Right atrium auricular region (tissue), 2 donors: Measurements from ENCODE around the gene TNRC6C. TPM values are rescaled to one million over a fixed set of nuclear protein-coding genes. Genes with fewer than 3 reads are reported as not detected.

Experiments
- DNase-seq: peaks from one replicate; pipeline ENCODE4 v3.0.0-alpha.2; 2019; ENCODE audit warnings: low spot score
- H3K27ac ChIP-seq, 2 donors: fragments of 200-600 bp; sonication (generic); 1 replicate in 1 of 2; 2 replicates in 1 of 2; pipeline ENCODE4 v1.5.1; 2016 to 2019
- H3K27me3 ChIP-seq, 2 donors: fragments of 200-600 bp; sonication (generic); one replicate each; pipeline versions ENCODE4 v1.5.1 to v1.6.0; 2017 to 2019
- H3K36me3 ChIP-seq: fragments of 200-600 bp; sonication (generic); one replicate; pipeline ENCODE4 v1.5.1; 2016
- H3K4me1 ChIP-seq, 2 donors: fragments of 200-600 bp; sonication (generic); one replicate each; pipeline versions ENCODE4 v1.5.1 to v1.6.0; 2017 to 2019
- H3K4me3 ChIP-seq, 2 donors: fragments of 200-600 bp; sonication (generic); 1 replicate in 1 of 2; 2 replicates in 1 of 2; pipeline ENCODE4 v1.5.1; 2017 to 2019; ENCODE audit warnings: mild to moderate bottlenecking in 1 of 2, moderate library complexity in 1 of 2
- H3K9me3 ChIP-seq, 2 donors: fragments of 200-600 bp; sonication (generic); one replicate each; pipeline ENCODE4 v1.5.1; 2019
- total RNA-seq, 2 donors: library from RNA; depleted of rRNA; stranded (reverse); fragments of >200 nt; gene quantifications; one replicate each; pipeline ENCODE4 v1.1.0, GENCODE V29; 2016
- TF ChIP-seq, protein P1 (sequence below), 2 donors: fragments of 200-600 bp; sonication (generic); IDR thresholded peaks; one replicate each; pipeline ENCODE4 v1.5.1; 2019; ENCODE audit warnings: antibody characterized with exemption in 2 of 2

TNRC6C gene
- total RNA-seq, 2 donors from 2014 or later: 8.7 to 13.0 TPM

DNA sequence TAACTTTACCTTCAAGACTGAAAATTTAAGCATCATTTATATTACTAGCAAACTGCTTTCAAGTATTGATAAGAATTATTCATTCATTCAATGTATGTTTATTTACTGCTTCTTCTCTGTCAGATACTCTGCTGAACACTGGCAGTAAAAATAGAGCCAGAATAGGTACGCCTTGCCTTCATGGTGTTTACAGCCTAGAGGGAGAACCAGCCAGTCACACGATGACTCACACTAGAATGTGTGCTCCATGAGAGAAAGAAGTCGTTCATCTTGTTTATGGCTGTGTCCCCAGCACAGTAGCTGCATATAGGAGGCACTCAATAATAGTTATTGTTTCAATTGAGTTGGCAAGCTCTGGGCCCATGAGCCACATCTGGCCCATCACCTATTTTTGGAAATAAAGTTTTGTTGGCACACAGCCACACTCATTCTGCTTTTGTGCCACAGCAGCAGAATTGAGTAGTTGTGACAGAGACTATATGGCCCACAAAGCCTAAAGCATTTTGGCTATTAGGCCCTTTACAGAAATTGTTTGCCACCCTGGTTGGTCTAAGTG is 85.9 kb downstream of the TNRC6C start:
- no peaks in the 10 kb centered on the region for H3K9me3 ChIP-seq
- no peak overlapping the region for H3K4me3 ChIP-seq
- H3K36me3 ChIP-seq: peaks cover 10% of the 10 kb centered on the region
- no peaks in the 10 kb centered on the region for H3K27me3 ChIP-seq
- no peak overlapping the region for H3K27ac ChIP-seq
- peaks cover 0 to 32% of the 10 kb centered on the region in 2 donors for H3K4me1 ChIP-seq
- TF ChIP-seq, protein P1, sequence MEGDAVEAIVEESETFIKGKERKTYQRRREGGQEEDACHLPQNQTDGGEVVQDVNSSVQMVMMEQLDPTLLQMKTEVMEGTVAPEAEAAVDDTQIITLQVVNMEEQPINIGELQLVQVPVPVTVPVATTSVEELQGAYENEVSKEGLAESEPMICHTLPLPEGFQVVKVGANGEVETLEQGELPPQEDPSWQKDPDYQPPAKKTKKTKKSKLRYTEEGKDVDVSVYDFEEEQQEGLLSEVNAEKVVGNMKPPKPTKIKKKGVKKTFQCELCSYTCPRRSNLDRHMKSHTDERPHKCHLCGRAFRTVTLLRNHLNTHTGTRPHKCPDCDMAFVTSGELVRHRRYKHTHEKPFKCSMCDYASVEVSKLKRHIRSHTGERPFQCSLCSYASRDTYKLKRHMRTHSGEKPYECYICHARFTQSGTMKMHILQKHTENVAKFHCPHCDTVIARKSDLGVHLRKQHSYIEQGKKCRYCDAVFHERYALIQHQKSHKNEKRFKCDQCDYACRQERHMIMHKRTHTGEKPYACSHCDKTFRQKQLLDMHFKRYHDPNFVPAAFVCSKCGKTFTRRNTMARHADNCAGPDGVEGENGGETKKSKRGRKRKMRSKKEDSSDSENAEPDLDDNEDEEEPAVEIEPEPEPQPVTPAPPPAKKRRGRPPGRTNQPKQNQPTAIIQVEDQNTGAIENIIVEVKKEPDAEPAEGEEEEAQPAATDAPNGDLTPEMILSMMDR (IDR thresholded peaks at IDR 0.05): no peak
- DNase-seq: no peak

DNA sequence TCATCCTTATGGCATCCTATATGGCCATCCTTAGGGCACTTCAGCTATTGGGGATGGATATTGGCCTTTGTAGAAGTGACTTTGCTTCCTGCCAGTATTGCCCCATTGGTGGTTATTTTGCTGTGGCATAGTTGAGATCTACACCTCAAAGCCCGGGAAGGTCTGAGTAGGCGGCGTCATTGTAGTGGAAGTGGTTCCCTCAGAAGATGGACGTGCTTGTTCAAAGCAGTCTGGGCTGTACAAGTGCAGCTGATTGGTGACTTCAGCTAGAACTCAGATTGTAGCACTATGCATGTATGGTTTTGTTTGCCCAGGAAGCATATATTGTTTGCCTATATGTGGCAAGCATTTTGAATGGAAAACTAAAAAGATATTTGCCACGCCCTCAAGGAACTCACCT is 86.8 kb downstream of the TNRC6C start:
- TF ChIP-seq, protein P1 (IDR thresholded peaks at IDR 0.05): no peak
- no peak for DNase-seq
- Histone ChIP-seq H3K9me3 (no peaks in the 10 kb centered on the region), H3K36me3 (peaks cover 20% of the 10 kb centered on the region), H3K27me3 (no peaks in the 10 kb centered on the region), H3K4me3 (no peak overlapping the region), H3K27ac (no peak overlapping the region), H3K4me1 (peaks cover 0 to 24% of the 10 kb centered on the region in 2 donors)

DNA sequence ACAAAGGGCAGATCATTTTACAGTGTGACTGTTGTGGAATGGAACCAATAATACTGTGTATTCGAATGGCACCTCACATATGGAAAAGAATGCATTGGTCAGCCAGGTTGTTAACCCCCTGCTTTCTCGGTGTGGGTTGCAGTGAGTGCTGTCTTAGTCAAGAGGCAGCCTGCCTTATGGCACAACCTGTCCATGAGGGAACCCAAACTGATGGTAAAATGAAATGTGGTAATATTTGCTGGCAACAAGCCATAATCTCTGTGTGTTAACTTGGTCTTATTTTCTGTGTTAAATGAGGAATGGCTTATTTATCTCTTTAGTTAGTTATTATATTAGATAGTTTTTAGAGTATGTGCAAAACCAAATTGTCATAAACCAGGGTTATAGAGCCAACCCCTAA is 88.4 kb downstream of the TNRC6C start:
- Histone ChIP-seq H3K9me3 (no peaks in the 10 kb centered on the region), H3K4me1 (peaks cover 0 to 17% of the 10 kb centered on the region in 2 donors), H3K27ac (no peak overlapping the region), H3K27me3 (no peaks in the 10 kb centered on the region), H3K36me3 (peaks cover 33% of the 10 kb centered on the region), H3K4me3 (no peak overlapping the region)
- no peak for DNase-seq
- TF ChIP-seq, protein P1 (IDR thresholded peaks at IDR 0.05): no peak

DNA sequence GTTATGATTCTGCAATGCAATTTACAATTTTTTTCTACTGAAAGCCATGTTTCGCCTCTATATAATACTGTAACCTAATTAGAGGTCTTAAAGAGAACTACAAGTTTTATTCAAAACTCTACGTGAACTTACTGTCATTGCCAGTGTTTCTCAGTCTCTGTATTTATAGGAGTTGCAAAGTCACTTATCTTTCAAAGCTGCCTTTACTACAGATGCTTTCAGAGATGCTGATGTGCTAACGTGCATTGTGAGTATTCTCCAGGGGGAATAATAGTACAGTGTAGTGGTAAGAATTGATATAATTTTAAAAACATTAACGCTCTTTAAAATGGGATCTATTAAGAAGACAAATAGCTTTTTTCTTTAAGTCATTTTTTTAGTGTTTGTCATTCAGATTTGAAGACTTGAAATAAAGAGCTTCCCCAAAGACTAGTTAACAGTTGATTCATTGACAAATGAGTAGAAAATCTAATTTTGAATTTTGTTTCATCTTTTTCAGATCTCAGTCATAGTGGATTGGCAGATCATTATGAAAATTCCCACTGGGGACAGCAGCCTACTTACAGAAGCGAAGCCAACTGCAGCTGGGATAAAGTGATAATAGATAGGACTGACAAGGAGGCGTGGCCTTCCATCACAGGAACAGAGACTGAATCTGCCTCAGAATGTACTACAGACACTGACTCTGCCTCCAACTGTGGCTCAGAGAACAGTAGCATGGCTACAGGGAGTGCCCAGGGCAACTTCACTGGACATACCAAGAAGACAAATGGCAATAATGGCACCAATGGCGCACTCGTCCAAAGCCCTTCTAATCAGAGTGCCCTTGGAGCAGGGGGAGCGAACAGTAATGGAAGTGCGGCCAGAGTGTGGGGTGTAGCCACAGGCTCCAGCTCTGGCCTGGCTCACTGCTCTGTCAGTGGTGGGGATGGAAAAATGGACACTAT is 90.1 kb downstream of the TNRC6C start:
- Histone ChIP-seq H3K27ac (no peak overlapping the region), H3K4me3 (no peak overlapping the region), H3K27me3 (no peaks in the 10 kb centered on the region), H3K4me1 (peaks cover 0 to 11% of the 10 kb centered on the region in 2 donors), H3K36me3 (peaks cover 33% of the 10 kb centered on the region), H3K9me3 (no peaks in the 10 kb centered on the region)
- no peak for DNase-seq
- TF ChIP-seq, protein P1 (IDR thresholded peaks at IDR 0.05): no peak

DNA sequence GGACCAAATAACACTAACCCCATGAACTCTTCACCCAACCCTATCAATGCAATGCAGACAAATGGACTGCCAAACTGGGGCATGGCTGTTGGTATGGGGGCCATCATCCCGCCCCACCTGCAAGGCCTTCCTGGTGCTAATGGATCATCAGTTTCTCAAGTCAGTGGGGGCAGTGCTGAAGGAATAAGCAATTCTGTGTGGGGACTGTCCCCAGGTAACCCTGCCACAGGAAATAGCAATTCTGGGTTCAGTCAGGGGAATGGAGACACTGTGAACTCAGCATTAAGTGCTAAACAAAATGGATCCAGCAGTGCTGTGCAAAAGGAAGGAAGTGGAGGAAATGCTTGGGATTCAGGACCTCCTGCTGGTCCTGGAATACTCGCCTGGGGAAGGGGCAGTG is 91.1 kb downstream of the TNRC6C start:
- Histone ChIP-seq H3K9me3 (no peaks in the 10 kb centered on the region), H3K4me3 (no peak overlapping the region), H3K4me1 (peaks cover 0 to 11% of the 10 kb centered on the region in 2 donors), H3K36me3 (peaks cover 39% of the 10 kb centered on the region), H3K27ac (no peak overlapping the region), H3K27me3 (no peaks in the 10 kb centered on the region)
- no peak for DNase-seq
- TF ChIP-seq, protein P1 (IDR thresholded peaks at IDR 0.05): no peak
